ENCODE results near the gene EFHC2. TPM values are rescaled to one million over a fixed set of nuclear protein-coding genes. Genes with fewer than 3 reads are reported as not detected.

Gene EFHC2
- total RNA-seq, 2 experiments from 2014 or later = 0.06 TPM; not detected in 1

Other genes with a start within 250 kb of the EFHC2 start
- gene FUNDC1, start 199.2 kb upstream of the EFHC2 start, total RNA-seq = 10 to 100 TPM; 10.5 to 11.2 TPM